Naive B cell (primary cell): ENCODE results near the gene GDF10. TPM values are rescaled to one million over a fixed set of nuclear protein-coding genes. Genes with fewer than 3 reads are reported as not detected.

Source experiments
- ATAC-seq, 2 donors: fragments of 150-1000 bp; cut with Tn5 transposase; 2 replicates each; pipeline ENCODE4 v1.10.0; 2021; ENCODE audit warnings: low read depth in 2 of 2, mild to moderate bottlenecking in 2 of 2, moderate library complexity in 2 of 2
- DNase-seq: peaks from one replicate; pipeline ENCODE4 v3.0.0; 2022
- H3K27ac Mint-ChIP-seq, 6 donors: one replicate each; pipeline ENCODE4 v1.8.0; 2020 to 2022; ENCODE audit warnings: mild to moderate bottlenecking in 6 of 6, mixed read lengths in 6 of 6, moderate library complexity in 5 of 6, inconsistent platforms in 2 of 6
- H3K27me3 Mint-ChIP-seq, 3 donors: one replicate each; pipeline ENCODE4 v1.8.0; 2021 to 2022; ENCODE audit warnings: mixed read lengths in 3 of 3, mild to moderate bottlenecking in 1 of 3
- H3K36me3 Mint-ChIP-seq, 2 donors: one replicate each; pipeline ENCODE4 v1.8.0; 2020 to 2022; ENCODE audit warnings: mixed read lengths in 2 of 2, inconsistent platforms in 1 of 2, mild to moderate bottlenecking in 1 of 2
- H3K4me1 Mint-ChIP-seq, 3 donors: one replicate each; pipeline ENCODE4 v1.8.0; 2020 to 2022; ENCODE audit warnings: mixed read lengths in 3 of 3, inconsistent platforms in 1 of 3, mild to moderate bottlenecking in 1 of 3, moderate library complexity in 1 of 3
- H3K4me3 Mint-ChIP-seq, 8 donors: one replicate each; pipeline ENCODE4 v1.8.0; 2020 to 2022; ENCODE audit warnings: mild to moderate bottlenecking in 8 of 8, mixed read lengths in 8 of 8, moderate library complexity in 8 of 8, inconsistent platforms in 2 of 8
- H3K9me3 Mint-ChIP-seq, 7 donors: one replicate each; pipeline ENCODE4 v1.8.0; 2020 to 2022; ENCODE audit warnings: mixed read lengths in 7 of 7, mild to moderate bottlenecking in 5 of 7, inconsistent platforms in 2 of 7, moderate library complexity in 1 of 7
- polyA plus RNA-seq, 6 donors: library from polyadenylated mRNA; unstranded; fragments of 300-500 nt; fragmentation: Illumina TruSeq; gene quantifications; one replicate each; pipeline ENCODE4 v1.2.3, GENCODE V29; 2021; ENCODE audit warnings: low read depth in 6 of 6

GDF10 gene
- polyA plus RNA-seq, 6 donors from 2014 or later: not detected

GRCh38 chr10:47278152-47278473, 21.9 kb upstream of the GDF10 start:
- H3K4me1 Mint-ChIP-seq: peaks cover 4 to 14% (median 13%) of the 10 kb centered on the region in 3 donors
- H3K27ac Mint-ChIP-seq: no peak overlapping the region
- no peaks in the 10 kb centered on the region for H3K36me3 Mint-ChIP-seq
- peaks cover 16 to 25% (median 17%) of the 10 kb centered on the region in 3 donors for H3K27me3 Mint-ChIP-seq
- no peak overlapping the region for H3K4me3 Mint-ChIP-seq
- DNase-seq (no peak), ATAC-seq (no peak)
- peaks cover 0 to 6% (median 0%) of the 10 kb centered on the region in 7 donors for H3K9me3 Mint-ChIP-seq

GRCh38 chr10:47278720-47279119, 21.3 kb upstream of the GDF10 start:
- no peak for DNase-seq
- peaks cover 13 to 25% (median 16%) of the 10 kb centered on the region in 3 donors for H3K27me3 Mint-ChIP-seq
- H3K9me3 Mint-ChIP-seq: peaks cover 0 to under 1% (median 0%) of the 10 kb centered on the region in 7 donors
- no peaks in the 10 kb centered on the region for H3K36me3 Mint-ChIP-seq
- H3K4me3 Mint-ChIP-seq: no peak overlapping the region
- H3K27ac Mint-ChIP-seq: peak overlapping the region in 1 of 6 donors; percentile 79
- peaks cover 4 to 14% (median 13%) of the 10 kb centered on the region in 3 donors for H3K4me1 Mint-ChIP-seq
- ATAC-seq: no peak

- ATAC-seq (no peak), DNase-seq (no peak)
- H3K4me1 Mint-ChIP-seq: peaks cover 4 to 14% (median 13%) of the 10 kb centered on the region in 3 donors
- H3K27me3 Mint-ChIP-seq: peaks cover 10 to 25% (median 16%) of the 10 kb centered on the region in 3 donors
- peak overlapping the region in 1 of 6 donors; percentile 79 for H3K27ac Mint-ChIP-seq
- no peaks in the 10 kb centered on the region for H3K9me3 Mint-ChIP-seq
- H3K36me3 Mint-ChIP-seq: no peaks in the 10 kb centered on the region
- no peak overlapping the region for H3K4me3 Mint-ChIP-seq
Measured at GRCh38 chr10:47279276-47279675, 20.7 kb upstream of the GDF10 start.

- DNase-seq: no peak
- Mint-ChIP-seq H3K36me3 (no peaks in the 10 kb centered on the region), H3K4me1 (peaks cover 22 to 33% (median 30%) of the 10 kb centered on the region in 3 donors), H3K27me3 (peaks cover 0 to 5% (median 4%) of the 10 kb centered on the region in 3 donors), H3K4me3 (peak overlapping the region in 1 of 8 donors; percentile 37), H3K27ac (peak overlapping the region in 2 of 6 donors; percentile 47 to 59), H3K9me3 (no peaks in the 10 kb centered on the region)
- no peak for ATAC-seq
Measured at GRCh38 chr10:47282005-47282656, 17.9 kb upstream of the GDF10 start.

GRCh38 chr10:47282657-47283018, 17.4 kb upstream of the GDF10 start:
- Mint-ChIP-seq H3K4me1 (peaks cover 22 to 33% (median 30%) of the 10 kb centered on the region in 3 donors), H3K4me3 (no peak overlapping the region), H3K27me3 (no peaks in the 10 kb centered on the region), H3K9me3 (no peaks in the 10 kb centered on the region), H3K27ac (peak overlapping the region in 2 of 6 donors; percentile 47 to 59), H3K36me3 (no peaks in the 10 kb centered on the region)
- ATAC-seq: no peak
- no peak for DNase-seq

- H3K27me3 Mint-ChIP-seq: no peaks in the 10 kb centered on the region
- no peak overlapping the region for H3K4me3 Mint-ChIP-seq
- H3K9me3 Mint-ChIP-seq: no peaks in the 10 kb centered on the region
- ATAC-seq: no peak
- peaks cover 22 to 33% (median 30%) of the 10 kb centered on the region in 3 donors for H3K4me1 Mint-ChIP-seq
- no peak for DNase-seq
- H3K27ac Mint-ChIP-seq: no peak overlapping the region
- no peaks in the 10 kb centered on the region for H3K36me3 Mint-ChIP-seq
Measured at GRCh38 chr10:47283101-47283630, 16.8 kb upstream of the GDF10 start.

GRCh38 chr10:47283848-47284247, 16.1 kb upstream of the GDF10 start:
- no peak for DNase-seq
- no peaks in the 10 kb centered on the region for H3K9me3 Mint-ChIP-seq

GRCh38 chr10:47285381-47286115, 14.4 kb upstream of the GDF10 start:
- DNase-seq (no peak), ATAC-seq (no peak)
- H3K9me3 Mint-ChIP-seq: no peaks in the 10 kb centered on the region
- H3K4me1 Mint-ChIP-seq: peaks cover 22 to 31% (median 30%) of the 10 kb centered on the region in 3 donors
- H3K27me3 Mint-ChIP-seq: no peaks in the 10 kb centered on the region
- H3K4me3 Mint-ChIP-seq: peak overlapping the region in 1 of 8 donors; percentile 63
- no peaks in the 10 kb centered on the region for H3K36me3 Mint-ChIP-seq
- peak overlapping the region in 4 of 6 donors; percentile 46 to 87 (median 75) for H3K27ac Mint-ChIP-seq

More at GRCh38 chr10:47283848-47284247, 16.1 kb upstream of the GDF10 start:
- no peak for ATAC-seq
- Mint-ChIP-seq H3K4me1 (peaks cover 22 to 33% (median 30%) of the 10 kb centered on the region in 3 donors), H3K4me3 (no peak overlapping the region), H3K27me3 (no peaks in the 10 kb centered on the region), H3K36me3 (no peaks in the 10 kb centered on the region), H3K27ac (no peak overlapping the region)

GRCh38 chr10:47286116-47286505, 13.9 kb upstream of the GDF10 start:
- ATAC-seq (no peak), DNase-seq (no peak)
- Mint-ChIP-seq H3K4me1 (peaks cover 22 to 31% (median 29%) of the 10 kb centered on the region in 3 donors), H3K27ac (peak overlapping the region in 3 of 6 donors; percentile 46 to 80 (median 70)), H3K9me3 (no peaks in the 10 kb centered on the region), H3K27me3 (no peaks in the 10 kb centered on the region), H3K36me3 (no peaks in the 10 kb centered on the region), H3K4me3 (no peak overlapping the region)

- peaks cover 22 to 27% (median 23%) of the 10 kb centered on the region in 3 donors for H3K4me1 Mint-ChIP-seq
- no peaks in the 10 kb centered on the region for H3K36me3 Mint-ChIP-seq
- H3K27me3 Mint-ChIP-seq: no peaks in the 10 kb centered on the region
- no peaks in the 10 kb centered on the region for H3K9me3 Mint-ChIP-seq
- no peak for DNase-seq
- no peak for ATAC-seq
- peak overlapping the region in 1 of 8 donors; percentile 23 for H3K4me3 Mint-ChIP-seq
- H3K27ac Mint-ChIP-seq: peak overlapping the region in 4 of 6 donors; percentile 1 to 79 (median 56)
Measured at GRCh38 chr10:47286591-47287315, 13.2 kb upstream of the GDF10 start.

GRCh38 chr10:47287365-47287802, 12.6 kb upstream of the GDF10 start:
- no peak for ATAC-seq
- Mint-ChIP-seq H3K27ac (no peak overlapping the region), H3K36me3 (no peaks in the 10 kb centered on the region), H3K4me3 (peak overlapping the region in 1 of 8 donors; percentile 29), H3K4me1 (peaks cover 18 to 20% (median 19%) of the 10 kb centered on the region in 3 donors), H3K9me3 (no peaks in the 10 kb centered on the region), H3K27me3 (no peaks in the 10 kb centered on the region)
- DNase-seq: no peak

- DNase-seq: no peak
- ATAC-seq: no peak
- H3K27ac Mint-ChIP-seq: no peak overlapping the region
- H3K36me3 Mint-ChIP-seq: no peaks in the 10 kb centered on the region
- peaks cover 16 to 20% (median 17%) of the 10 kb centered on the region in 3 donors for H3K4me1 Mint-ChIP-seq
- no peaks in the 10 kb centered on the region for H3K27me3 Mint-ChIP-seq
- H3K9me3 Mint-ChIP-seq: no peaks in the 10 kb centered on the region
- H3K4me3 Mint-ChIP-seq: no peak overlapping the region
Measured at GRCh38 chr10:47287805-47288204, 12.2 kb upstream of the GDF10 start.

- Mint-ChIP-seq H3K4me1 (peaks cover 16 to 20% (median 17%) of the 10 kb centered on the region in 3 donors), H3K36me3 (no peaks in the 10 kb centered on the region), H3K9me3 (no peaks in the 10 kb centered on the region), H3K27ac (no peak overlapping the region), H3K4me3 (no peak overlapping the region), H3K27me3 (peaks cover 0 to 1% (median 0%) of the 10 kb centered on the region in 3 donors)
- ATAC-seq (no peak), DNase-seq (no peak)
Measured at GRCh38 chr10:47288236-47288635, 11.8 kb upstream of the GDF10 start.
